Activated naive CD8-positive, alpha-beta T cell treated with anti-CD3 and anti-CD28 coated beads, Interleukin-2, amount 50 U/mL, for 24 hours (primary cell): ENCODE measurements around the gene GXYLT1.

Source experiments
- ATAC-seq: fragments of 150-1000 bp; cut with Tn5 transposase; one replicate; pipeline ENCODE4 v1.10.0; 2021
- DNase-seq: peaks from one replicate; pipeline ENCODE4 v3.0.0; 2021
- H3K27ac Mint-ChIP-seq: one replicate; pipeline ENCODE4 v1.8.0; 2021; ENCODE audit warnings: mild to moderate bottlenecking, mixed read lengths
- H3K27me3 Mint-ChIP-seq: one replicate; pipeline ENCODE4 v1.8.0; 2021; ENCODE audit warnings: mixed read lengths
- H3K36me3 Mint-ChIP-seq: one replicate; pipeline ENCODE4 v1.8.0; 2021; ENCODE audit warnings: low read depth, mixed read lengths
- H3K4me1 Mint-ChIP-seq: one replicate; pipeline ENCODE4 v1.8.0; 2021; ENCODE audit warnings: mixed read lengths
- H3K4me3 Mint-ChIP-seq: one replicate; pipeline ENCODE4 v1.8.0; 2021; ENCODE audit warnings: mild to moderate bottlenecking, moderate library complexity, mixed read lengths
- H3K9me3 Mint-ChIP-seq: one replicate; pipeline ENCODE4 v1.8.0; 2021; ENCODE audit warnings: mixed read lengths

Gene GXYLT1

GRCh38 chr12:42166501-42166900, 21.8 kb upstream of the GXYLT1 start:
- Mint-ChIP-seq H3K36me3 (peaks cover 15% of the 10 kb centered on the region), H3K27ac (no peak overlapping the region)

GRCh38 chr12:42163913-42164312, 19.2 kb upstream of the GXYLT1 start:
- Mint-ChIP-seq H3K4me3 (no peak overlapping the region), H3K4me1 (peaks cover 25% of the 10 kb centered on the region), H3K27ac (peak overlapping the region; percentile 8), H3K9me3 (no peaks in the 10 kb centered on the region), H3K36me3 (peaks cover 21% of the 10 kb centered on the region), H3K27me3 (no peaks in the 10 kb centered on the region)
- no peak for ATAC-seq
- DNase-seq: no peak

More at GRCh38 chr12:42166501-42166900, 21.8 kb upstream of the GXYLT1 start:
- ATAC-seq (no peak), DNase-seq (no peak)
- H3K9me3 Mint-ChIP-seq: no peaks in the 10 kb centered on the region
- no peak overlapping the region for H3K4me3 Mint-ChIP-seq
- H3K27me3 Mint-ChIP-seq: no peaks in the 10 kb centered on the region
- peaks cover 24% of the 10 kb centered on the region for H3K4me1 Mint-ChIP-seq

- H3K9me3 Mint-ChIP-seq: no peaks in the 10 kb centered on the region
- H3K27ac Mint-ChIP-seq: no peak overlapping the region
- no peak for ATAC-seq
- peaks cover 25% of the 10 kb centered on the region for H3K4me1 Mint-ChIP-seq
- H3K36me3 Mint-ChIP-seq: peaks cover 19% of the 10 kb centered on the region
- no peak overlapping the region for H3K4me3 Mint-ChIP-seq
- no peak for DNase-seq
- H3K27me3 Mint-ChIP-seq: no peaks in the 10 kb centered on the region
These were observed 18.3 kb upstream of the GXYLT1 start for GRCh38 chr12:42162965-42163364.

GRCh38 chr12:42162193-42162592, 17.5 kb upstream of the GXYLT1 start:
- H3K9me3 Mint-ChIP-seq: no peaks in the 10 kb centered on the region
- no peak overlapping the region for H3K4me3 Mint-ChIP-seq
- peaks cover 25% of the 10 kb centered on the region for H3K4me1 Mint-ChIP-seq
- DNase-seq (no peak), ATAC-seq (no peak)
- peaks cover 19% of the 10 kb centered on the region for H3K36me3 Mint-ChIP-seq
- peak overlapping the region; percentile 3 for H3K27ac Mint-ChIP-seq
- no peaks in the 10 kb centered on the region for H3K27me3 Mint-ChIP-seq

- DNase-seq: no peak
- Mint-ChIP-seq H3K4me1 (peaks cover 22% of the 10 kb centered on the region), H3K36me3 (peaks cover 19% of the 10 kb centered on the region), H3K4me3 (no peak overlapping the region), H3K27ac (no peak overlapping the region), H3K9me3 (no peaks in the 10 kb centered on the region), H3K27me3 (no peaks in the 10 kb centered on the region)
- ATAC-seq: no peak
These were observed 16.9 kb upstream of the GXYLT1 start for GRCh38 chr12:42161529-42161928.

GRCh38 chr12:42156232-42156631, 11.6 kb upstream of the GXYLT1 start:
- Mint-ChIP-seq H3K4me1 (no peaks in the 10 kb centered on the region), H3K4me3 (no peak overlapping the region), H3K27me3 (no peaks in the 10 kb centered on the region), H3K9me3 (no peaks in the 10 kb centered on the region), H3K36me3 (peaks cover 5% of the 10 kb centered on the region), H3K27ac (no peak overlapping the region)
- no peak for DNase-seq
- ATAC-seq: no peak

GRCh38 chr12:42145552-42146215, 1.0 kb upstream of the GXYLT1 start:
- Mint-ChIP-seq H3K9me3 (no peaks in the 10 kb centered on the region), H3K4me1 (peaks cover 28% of the 10 kb centered on the region), H3K4me3 (peak overlapping the region; percentile 93), H3K27ac (peak overlapping the region; percentile 24), H3K36me3 (no peaks in the 10 kb centered on the region), H3K27me3 (no peaks in the 10 kb centered on the region)
- ATAC-seq: no peak
- DNase-seq: no peak

GRCh38 chr12:42145197-42145549, 499 bp upstream of the GXYLT1 start:
- H3K36me3 Mint-ChIP-seq: no peaks in the 10 kb centered on the region
- H3K4me3 Mint-ChIP-seq: peak overlapping the region; percentile 93
- ATAC-seq (no peak), DNase-seq (no peak)
- peaks cover 32% of the 10 kb centered on the region for H3K4me1 Mint-ChIP-seq
- peak overlapping the region; percentile 24 for H3K27ac Mint-ChIP-seq
- H3K9me3 Mint-ChIP-seq: no peaks in the 10 kb centered on the region
- no peaks in the 10 kb centered on the region for H3K27me3 Mint-ChIP-seq

- ATAC-seq: no peak
- H3K4me1 Mint-ChIP-seq: peaks cover 33% of the 10 kb centered on the region
These were observed 591 bp downstream of the GXYLT1 start for GRCh38 chr12:42144158-42144407.

GRCh38 chr12:42143452-42144157, 1.1 kb downstream of the GXYLT1 start:
- DNase-seq (no peak), ATAC-seq (no peak)
- Mint-ChIP-seq H3K4me1 (peaks cover 33% of the 10 kb centered on the region), H3K27me3 (no peaks in the 10 kb centered on the region), H3K36me3 (no peaks in the 10 kb centered on the region), H3K27ac (peak overlapping the region; percentile 78), H3K4me3 (peak overlapping the region; percentile 93), H3K9me3 (no peaks in the 10 kb centered on the region)

More at GRCh38 chr12:42144158-42144407, 591 bp downstream of the GXYLT1 start:
- no peaks in the 10 kb centered on the region for H3K27me3 Mint-ChIP-seq
- no peak for DNase-seq
- H3K9me3 Mint-ChIP-seq: no peaks in the 10 kb centered on the region
- H3K4me3 Mint-ChIP-seq: peak overlapping the region; percentile 93
- no peaks in the 10 kb centered on the region for H3K36me3 Mint-ChIP-seq
- H3K27ac Mint-ChIP-seq: peak overlapping the region; percentile 78

GRCh38 chr12:42141981-42142606, 2.6 kb downstream of the GXYLT1 start:
- Mint-ChIP-seq H3K9me3 (no peaks in the 10 kb centered on the region), H3K36me3 (no peaks in the 10 kb centered on the region), H3K4me3 (no peak overlapping the region), H3K4me1 (peaks cover 33% of the 10 kb centered on the region), H3K27me3 (no peaks in the 10 kb centered on the region), H3K27ac (no peak overlapping the region)
- ATAC-seq (no peak), DNase-seq (no peak)

- Mint-ChIP-seq H3K4me3 (no peak overlapping the region), H3K27ac (no peak overlapping the region), H3K27me3 (no peaks in the 10 kb centered on the region), H3K4me1 (peaks cover 33% of the 10 kb centered on the region), H3K36me3 (no peaks in the 10 kb centered on the region), H3K9me3 (no peaks in the 10 kb centered on the region)
- no peak for ATAC-seq
- no peak for DNase-seq
These were observed 3.8 kb downstream of the GXYLT1 start for GRCh38 chr12:42140901-42141300.

- Mint-ChIP-seq H3K4me1 (peaks cover 28% of the 10 kb centered on the region), H3K4me3 (no peak overlapping the region), H3K9me3 (no peaks in the 10 kb centered on the region), H3K27me3 (no peaks in the 10 kb centered on the region), H3K36me3 (no peaks in the 10 kb centered on the region), H3K27ac (no peak overlapping the region)
- DNase-seq: no peak
- no peak for ATAC-seq
These were observed 9.3 kb downstream of the GXYLT1 start for GRCh38 chr12:42135259-42135814.

- H3K9me3 Mint-ChIP-seq: no peaks in the 10 kb centered on the region
- ATAC-seq: no peak
- H3K27me3 Mint-ChIP-seq: no peaks in the 10 kb centered on the region
- no peak overlapping the region for H3K4me3 Mint-ChIP-seq
- DNase-seq: no peak
- H3K36me3 Mint-ChIP-seq: no peaks in the 10 kb centered on the region
- H3K27ac Mint-ChIP-seq: no peak overlapping the region
- peaks cover 42% of the 10 kb centered on the region for H3K4me1 Mint-ChIP-seq
These were observed 13.8 kb downstream of the GXYLT1 start for GRCh38 chr12:42130672-42131402.
